AG04449 (cell line): ENCODE data around the gene SYTL3.

ENCODE experiments used
- CTCF ChIA-PET: fragments of 350-600 bp; formaldehyde crosslinking; extraction: SDS; loops from one replicate; lab custom pipeline; 2021; ENCODE audit warnings: antibody characterized with exemption; lab: Yijun Ruan, JAX
- POLR2A ChIA-PET: fragments of 400-600, 350-600 bp; formaldehyde crosslinking; extraction: SDS; loops from one replicate; lab custom pipeline; 2020; ENCODE audit warnings: antibody characterized with exemption, inconsistent platforms; lab: Yijun Ruan, JAX
- DNase-seq: peaks from one replicate; pipeline ENCODE4 v3.0.0-alpha.2; 2010; ENCODE audit warnings: low read depth, low spot score
- H3K4me3 ChIP-seq: 2 replicates; pipeline ENCODE4 v1.5.1; 2011; ENCODE audit warnings: low read depth, mild to moderate bottlenecking, control low read depth, low read length
- TF ChIP-seq, protein P1 (sequence below): IDR thresholded peaks from one replicate; pipeline ENCODE4 v1.5.1; 2011; ENCODE audit warnings: mild to moderate bottlenecking, moderate library complexity, low read length, control low read depth, inconsistent platforms; ENCODE audit not compliant: insufficient read depth; ENCODE audit errors: missing control alignments

Gene SYTL3

DNA sequence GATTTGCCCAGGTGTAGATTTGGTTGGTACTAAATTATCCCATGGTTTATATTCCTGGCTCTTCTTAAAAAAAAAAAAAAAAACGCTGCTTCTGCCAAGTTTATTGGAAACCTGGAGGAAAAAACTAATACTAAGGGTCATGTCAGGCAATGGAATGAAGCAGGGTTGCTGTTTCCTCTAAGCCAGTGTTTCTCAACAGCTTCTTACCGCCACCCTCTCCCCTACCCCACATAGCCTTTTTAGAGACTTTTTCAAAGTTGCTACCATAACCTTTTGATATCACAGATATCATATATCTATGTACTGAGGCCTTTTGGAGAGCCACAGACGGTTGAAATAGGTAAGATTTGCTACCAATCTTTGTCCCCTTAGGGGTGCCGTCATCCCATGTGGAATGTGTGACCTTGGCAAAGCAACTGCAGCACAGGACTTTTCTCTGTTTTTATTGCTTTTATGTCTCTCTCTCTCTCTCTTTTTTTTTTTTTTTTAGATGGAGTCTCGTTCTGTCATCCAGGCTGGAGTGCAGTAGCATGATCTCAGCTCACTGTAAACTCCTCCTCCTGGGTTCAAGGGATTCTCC is 35.0 kb downstream of the SYTL3 start:
- no peak for DNase-seq
- POLR2A ChIA-PET = no interaction called here
- TF ChIP-seq, protein P1, sequence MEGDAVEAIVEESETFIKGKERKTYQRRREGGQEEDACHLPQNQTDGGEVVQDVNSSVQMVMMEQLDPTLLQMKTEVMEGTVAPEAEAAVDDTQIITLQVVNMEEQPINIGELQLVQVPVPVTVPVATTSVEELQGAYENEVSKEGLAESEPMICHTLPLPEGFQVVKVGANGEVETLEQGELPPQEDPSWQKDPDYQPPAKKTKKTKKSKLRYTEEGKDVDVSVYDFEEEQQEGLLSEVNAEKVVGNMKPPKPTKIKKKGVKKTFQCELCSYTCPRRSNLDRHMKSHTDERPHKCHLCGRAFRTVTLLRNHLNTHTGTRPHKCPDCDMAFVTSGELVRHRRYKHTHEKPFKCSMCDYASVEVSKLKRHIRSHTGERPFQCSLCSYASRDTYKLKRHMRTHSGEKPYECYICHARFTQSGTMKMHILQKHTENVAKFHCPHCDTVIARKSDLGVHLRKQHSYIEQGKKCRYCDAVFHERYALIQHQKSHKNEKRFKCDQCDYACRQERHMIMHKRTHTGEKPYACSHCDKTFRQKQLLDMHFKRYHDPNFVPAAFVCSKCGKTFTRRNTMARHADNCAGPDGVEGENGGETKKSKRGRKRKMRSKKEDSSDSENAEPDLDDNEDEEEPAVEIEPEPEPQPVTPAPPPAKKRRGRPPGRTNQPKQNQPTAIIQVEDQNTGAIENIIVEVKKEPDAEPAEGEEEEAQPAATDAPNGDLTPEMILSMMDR = no peak
- no peak overlapping the region for H3K4me3 ChIP-seq
- CTCF ChIA-PET = interaction anchor here (0.7 kb wide), 1 partner anchor 463 kb away, joined by 3 read pairs; no protein-coding TSS in a partner anchor

DNA sequence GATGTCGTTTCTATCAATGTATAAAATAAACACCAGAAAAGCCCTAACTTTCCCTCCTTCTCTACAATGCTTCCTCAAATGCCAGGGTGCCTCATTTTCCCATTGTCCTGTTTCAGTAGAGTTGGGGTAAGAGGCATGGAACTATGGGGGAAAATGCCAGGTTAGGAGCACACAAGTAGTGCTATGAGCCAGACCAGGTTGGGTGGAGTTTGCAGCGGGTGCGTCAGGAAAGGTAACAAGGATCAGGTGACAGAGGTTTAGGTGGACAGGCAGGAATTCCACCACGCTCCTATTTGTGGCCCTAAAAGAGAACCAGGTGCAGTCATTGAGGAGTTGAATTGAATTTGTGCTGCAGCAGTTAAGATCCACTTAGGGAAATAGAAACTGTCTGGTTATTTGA is 36.5 kb downstream of the SYTL3 start:
- POLR2A ChIA-PET = no interaction called here
- CTCF ChIA-PET = interaction anchor here (0.8 to 1.3 kb wide), 2 partner anchors 26 to 285 kb away, joined by 3 read pairs; no protein-coding TSS in a partner anchor
- H3K4me3 ChIP-seq = no peak overlapping the region
- no peak for DNase-seq
- TF ChIP-seq, protein P1 = no peak

DNA sequence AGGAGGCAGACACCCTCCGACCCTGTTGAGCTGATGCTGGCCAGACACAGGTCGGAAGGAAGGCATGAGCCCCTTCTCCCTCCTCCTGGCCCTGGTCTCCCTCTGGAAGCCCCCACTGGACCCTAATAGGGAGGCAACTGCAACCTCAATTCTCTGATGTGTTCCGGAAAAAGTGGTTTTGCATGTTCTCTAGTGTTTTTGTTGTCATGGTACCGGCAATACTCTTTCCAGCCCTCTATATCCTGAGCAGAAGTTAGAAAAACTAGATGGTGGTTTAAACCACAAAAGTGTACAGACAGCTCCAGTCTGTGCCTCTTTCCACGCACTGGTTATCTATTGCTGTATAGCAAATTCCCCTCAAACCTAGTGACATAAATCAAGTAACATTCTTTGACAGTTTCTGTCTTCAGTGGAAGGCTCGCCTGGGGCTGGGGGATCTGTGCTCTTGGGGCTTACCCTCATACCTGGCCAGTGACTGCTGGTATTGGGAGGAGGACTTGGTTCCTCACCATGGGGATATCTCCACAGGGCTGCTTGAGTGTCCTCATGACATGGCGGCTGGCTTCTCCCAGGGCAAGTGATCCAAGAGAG is 37.0 kb downstream of the SYTL3 start:
- no peak for DNase-seq
- ChIA-PET CTCF (interaction anchor here (0.8 to 2.0 kb wide), 5 partner anchors 27 to 473 kb away, joined by 3 to 10 read pairs (median 4); no protein-coding TSS in a partner anchor), POLR2A (no interaction called here)

DNA sequence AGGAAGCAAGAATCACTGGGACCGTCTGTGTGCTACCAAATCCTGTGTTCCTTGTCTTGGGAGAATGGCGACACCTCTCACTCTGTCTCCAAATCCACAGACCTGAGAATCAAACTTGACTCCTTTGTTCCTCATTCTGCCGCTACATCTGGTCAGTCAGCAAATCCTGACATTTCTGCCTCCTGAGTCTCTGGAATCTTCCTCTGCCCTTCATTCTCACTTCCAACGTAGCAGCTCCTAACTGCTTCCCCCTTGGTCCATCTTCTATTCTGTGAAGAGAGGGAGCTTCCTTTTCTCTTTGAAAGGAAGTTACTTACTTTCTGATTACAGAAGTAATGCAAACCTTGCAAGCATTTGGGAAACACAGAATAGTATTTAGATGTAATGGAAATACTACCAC is 37.7 kb downstream of the SYTL3 start:
- ChIA-PET CTCF (interaction anchor here (1.3 to 2.0 kb wide), 3 partner anchors 29 to 473 kb away, joined by 4 to 10 read pairs (median 5); no protein-coding TSS in a partner anchor), POLR2A (no interaction called here)
- no peak overlapping the region for H3K4me3 ChIP-seq
- no peak for DNase-seq
- TF ChIP-seq, protein P1 = no peak

More for the DNA sequence above, 37.0 kb downstream of the SYTL3 start:
- TF ChIP-seq, protein P1 = no peak
- no peak overlapping the region for H3K4me3 ChIP-seq

DNA sequence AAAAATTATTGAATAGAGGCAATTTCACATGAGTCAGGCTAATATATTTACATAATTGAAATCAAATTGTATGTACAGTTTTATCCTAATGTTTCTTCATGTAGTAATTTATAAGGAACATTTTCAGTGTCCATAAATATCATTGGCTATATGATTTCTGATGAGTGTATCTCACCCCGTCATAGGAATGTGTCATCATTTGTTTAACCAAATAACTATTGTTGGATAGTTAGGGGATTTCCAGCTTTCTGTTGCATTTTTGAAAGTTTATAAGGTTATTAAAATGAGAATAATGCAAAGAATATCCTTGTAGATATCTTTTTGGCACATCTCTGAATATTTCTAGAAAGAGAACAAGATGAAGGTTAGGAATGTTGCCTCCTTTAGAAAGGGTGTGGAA is 39.0 kb downstream of the SYTL3 start:
- no peak for DNase-seq
- ChIA-PET POLR2A (no interaction called here), CTCF (interaction anchor here (1.0 to 2.0 kb wide), 4 partner anchors 9 to 475 kb away, joined by 3 to 10 read pairs (median 4); no protein-coding TSS in a partner anchor)
- H3K4me3 ChIP-seq = no peak overlapping the region
- TF ChIP-seq, protein P1 = no peak

DNA sequence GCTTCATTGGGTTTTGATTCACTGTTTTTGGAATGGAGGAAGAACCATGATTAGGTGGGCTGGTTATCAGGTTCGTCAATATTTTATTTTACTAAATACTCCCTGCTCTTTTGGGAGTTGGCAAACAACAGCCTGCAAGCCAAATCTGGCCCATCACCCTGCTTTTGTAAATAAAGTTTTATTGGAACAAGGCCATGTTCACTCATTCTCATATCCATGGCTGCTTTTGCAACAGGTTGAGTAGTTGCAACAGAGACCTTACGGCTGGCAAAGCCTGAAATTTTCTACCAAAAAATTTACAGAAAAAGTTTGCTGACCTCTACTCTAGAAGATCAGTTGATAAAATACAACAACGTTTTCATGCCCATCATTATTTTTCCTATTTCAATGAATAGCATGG is 45.1 kb downstream of the SYTL3 start:
- no peak for DNase-seq
- no peak overlapping the region for H3K4me3 ChIP-seq
- POLR2A ChIA-PET = no interaction called here
- CTCF ChIA-PET = no interaction called here
- TF ChIP-seq, protein P1 = no peak
